Measurements from ENCODE around the gene RPL35A. TPM values are rescaled to one million over a fixed set of nuclear protein-coding genes. Genes with fewer than 3 reads are reported as not detected.
A peak's percentile ranks its signal among the peaks of the same experiment; 100 is the strongest.

The RPL35A gene
- total RNA-seq, 1 experiment from 2014 or later, result 1,642 TPM

GRCh38 chr3:197936819-197937384, 13.1 kb upstream of the RPL35A start:
- Mint-ChIP-seq H3K27ac (ENCODE audit: low read depth, unreplicated experiment) (no peak overlapping the region), H3K36me3 (ENCODE audit: insufficient read depth, unreplicated experiment) (no peaks in the 10 kb centered on the region), H3K4me1 (ENCODE audit: insufficient read depth, unreplicated experiment) (no peaks in the 10 kb centered on the region), H3K9me3 (ENCODE audit: unreplicated experiment) (no peaks in the 10 kb centered on the region), H3K4me3 (ENCODE audit: unreplicated experiment) (no peak overlapping the region), H3K27me3 (ENCODE audit: insufficient read depth, unreplicated experiment) (no peaks in the 10 kb centered on the region)
- DNase-seq (ENCODE audit: unreplicated experiment), result no peak
- no peak for TF ChIP-seq CTCF (IDR thresholded peaks at IDR 0.05; ENCODE audit: unreplicated experiment)
- no TSS peak for BruUV-seq (replicated peaks)
- intact Hi-C loops (cut with micrococcal nuclease), result no loop called here
- ChIA-PET POLR2A (no interaction called here), CTCF (interaction anchor here (1.0 kb wide), 2 partner anchors 30 to 31 kb away, joined by 3 read pairs; no protein-coding TSS in a partner anchor)

- ChIA-PET POLR2A (interaction anchor here (0.6 kb wide), 1 partner anchor 32 kb away, joined by 4 read pairs; no protein-coding TSS in a partner anchor), CTCF (no interaction called here)
- Mint-ChIP-seq H3K27ac (ENCODE audit: low read depth, unreplicated experiment) (no peak overlapping the region), H3K27me3 (ENCODE audit: insufficient read depth, unreplicated experiment) (no peaks in the 10 kb centered on the region), H3K36me3 (ENCODE audit: insufficient read depth, unreplicated experiment) (peaks cover 5% of the 10 kb centered on the region), H3K4me3 (ENCODE audit: unreplicated experiment) (no peak overlapping the region), H3K4me1 (ENCODE audit: insufficient read depth, unreplicated experiment) (no peaks in the 10 kb centered on the region), H3K9me3 (ENCODE audit: unreplicated experiment) (no peaks in the 10 kb centered on the region)
- intact Hi-C loops (cut with micrococcal nuclease), result no loop called here
- DNase-seq (ENCODE audit: unreplicated experiment), result no peak
- BruUV-seq (replicated peaks), result no TSS peak
- no peak for TF ChIP-seq CTCF (IDR thresholded peaks at IDR 0.05; ENCODE audit: unreplicated experiment)
Measured at GRCh38 chr3:197940745-197941384, 9.1 kb upstream of the RPL35A start.

- POLR2A ChIA-PET, result interaction anchor here (0.6 to 1.2 kb wide), 4 partner anchors 8 to 44 kb away, joined by 3 to 4 read pairs (median 4); no protein-coding TSS in a partner anchor
- CTCF ChIA-PET, result interaction anchor here (0.6 to 3.0 kb wide), 17 partner anchors 11 to 219 kb away, joined by 3 to 31 read pairs (median 4); no protein-coding TSS in a partner anchor
- no peaks in the 10 kb centered on the region for H3K4me1 Mint-ChIP-seq (ENCODE audit: insufficient read depth, unreplicated experiment)
- peak; percentile 59 for TF ChIP-seq CTCF (IDR thresholded peaks at IDR 0.05; ENCODE audit: unreplicated experiment)
- H3K36me3 Mint-ChIP-seq (ENCODE audit: insufficient read depth, unreplicated experiment), result peaks cover 5% of the 10 kb centered on the region
- H3K27me3 Mint-ChIP-seq (ENCODE audit: insufficient read depth, unreplicated experiment), result no peaks in the 10 kb centered on the region
- BruUV-seq (replicated peaks), result no TSS peak
- H3K9me3 Mint-ChIP-seq (ENCODE audit: unreplicated experiment), result no peaks in the 10 kb centered on the region
- no peak overlapping the region for H3K27ac Mint-ChIP-seq (ENCODE audit: low read depth, unreplicated experiment)
- DNase-seq (ENCODE audit: unreplicated experiment), result peak; percentile 45
- no peak overlapping the region for H3K4me3 Mint-ChIP-seq (ENCODE audit: unreplicated experiment)
- intact Hi-C loops (cut with micrococcal nuclease), result loop anchor here (1.0 kb wide), 1 partner anchor 37 kb away; no protein-coding TSS in a partner anchor
Measured at GRCh38 chr3:197942956-197943556, 6.9 kb upstream of the RPL35A start.

GRCh38 chr3:197949191-197949777, 706 bp upstream of the RPL35A start:
- Mint-ChIP-seq H3K4me1 (ENCODE audit: insufficient read depth, unreplicated experiment) (peaks cover 22% of the 10 kb centered on the region), H3K9me3 (ENCODE audit: unreplicated experiment) (no peaks in the 10 kb centered on the region), H3K27ac (ENCODE audit: low read depth, unreplicated experiment) (peak overlapping the region; percentile 100), H3K4me3 (ENCODE audit: unreplicated experiment) (peak overlapping the region; percentile 96), H3K36me3 (ENCODE audit: insufficient read depth, unreplicated experiment) (peaks cover 45% of the 10 kb centered on the region), H3K27me3 (ENCODE audit: insufficient read depth, unreplicated experiment) (no peaks in the 10 kb centered on the region)
- intact Hi-C loops (cut with micrococcal nuclease), result no loop called here
- no peak for TF ChIP-seq CTCF (IDR thresholded peaks at IDR 0.05; ENCODE audit: unreplicated experiment)
- BruUV-seq (replicated peaks), result TSS peak; percentile 88
- DNase-seq (ENCODE audit: unreplicated experiment), result no peak
- CTCF ChIA-PET, result interaction anchor here (0.6 kb wide), 1 partner anchor 19 kb away, joined by 3 read pairs; no protein-coding TSS in a partner anchor
- POLR2A ChIA-PET, result interaction anchor here (0.6 to 2.7 kb wide), 10 partner anchors 10 to 236 kb away, joined by 3 to 45 read pairs (median 4); partner anchors contain the start of gene LMLN

All from MCF 10A (cell line).